Prostate gland (tissue), 2 donors: Measurements from ENCODE around the gene BCL11B. TPM values are rescaled to one million over a fixed set of nuclear protein-coding genes. Genes with fewer than 3 reads are reported as not detected.

Experiments used
- DNase-seq: peaks from one replicate; pipeline ENCODE4 v3.0.0-alpha.2; 2019; ENCODE audit warnings: low spot score
- H3K27ac ChIP-seq, 2 donors: fragments of 200-600 bp; sonication (generic); 2 replicates each; pipeline ENCODE4 v1.5.1; 2017 to 2019
- H3K27me3 ChIP-seq: fragments of 200-600 bp; sonication (generic); replicated peaks from 2 replicates; pipeline ENCODE4 v1.5.1; 2019; ENCODE audit not compliant: insufficient read depth
- H3K36me3 ChIP-seq, 2 donors: fragments of 200-600 bp; sonication (generic); 1 replicate in 1 of 2; 2 replicates in 1 of 2; pipeline versions ENCODE4 v1.5.1 to v1.8.1; 2017 to 2019
- H3K4me1 ChIP-seq: fragments of 200-600 bp; sonication (generic); replicated peaks from 2 replicates; pipeline ENCODE4 v1.5.1; 2019
- H3K4me3 ChIP-seq, 2 donors: fragments of 200-600 bp; sonication (generic); 2 replicates each; pipeline ENCODE4 v1.5.1; 2017 to 2019
- H3K9me3 ChIP-seq: fragments of 200-600 bp; sonication (generic); 2 replicates; pipeline ENCODE4 v1.5.1; 2017
- POLR2A ChIP-seq: fragments of 450-650 bp; IDR thresholded peaks from one replicate; pipeline ENCODE4 v1.6.1; 2016; ENCODE audit warnings: antibody characterized with exemption, mild to moderate bottlenecking
- POLR2AphosphoS5 ChIP-seq: sonication (generic); formaldehyde crosslinking; IDR thresholded peaks from one replicate; pipeline ENCODE4 v1.6.1; 2017; ENCODE audit warnings: antibody characterized with exemption
- WGBS: methylation state at CpG from one replicate; pipeline ENCODE4 v1.1.5; 2018; 5-methylcytosine and 5-hydroxymethylcytosine counted together
- intact Hi-C: fragments of 100-400 bp; cut with DNase I; formaldehyde crosslinking; loops from one replicate; pipeline ENCODE4 v1.14.2; 2022
- total RNA-seq, 2 donors: library from RNA; depleted of rRNA; stranded (reverse); fragments of >200 nt; gene quantifications; one replicate each; pipeline ENCODE4 v1.1.0, GENCODE V29; 2016
- TF ChIP-seq, protein P1 (sequence below), 4 experiments: fragments of 200-600 bp in 2 of 4; fragments of 450-650 bp in 2 of 4; sonication (generic) in 2 of 4; IDR thresholded peaks; 1 replicate in 3 of 4; 2 replicates in 1 of 4; pipeline ENCODE4 v1.5.1; 2016 to 2019; ENCODE audit warnings: antibody characterized with exemption in 4 of 4, mild to moderate bottlenecking in 2 of 4, moderate library complexity in 2 of 4

Gene BCL11B
- total RNA-seq, 2 donors from 2014 or later = 2.8 to 5.4 TPM

DNA sequence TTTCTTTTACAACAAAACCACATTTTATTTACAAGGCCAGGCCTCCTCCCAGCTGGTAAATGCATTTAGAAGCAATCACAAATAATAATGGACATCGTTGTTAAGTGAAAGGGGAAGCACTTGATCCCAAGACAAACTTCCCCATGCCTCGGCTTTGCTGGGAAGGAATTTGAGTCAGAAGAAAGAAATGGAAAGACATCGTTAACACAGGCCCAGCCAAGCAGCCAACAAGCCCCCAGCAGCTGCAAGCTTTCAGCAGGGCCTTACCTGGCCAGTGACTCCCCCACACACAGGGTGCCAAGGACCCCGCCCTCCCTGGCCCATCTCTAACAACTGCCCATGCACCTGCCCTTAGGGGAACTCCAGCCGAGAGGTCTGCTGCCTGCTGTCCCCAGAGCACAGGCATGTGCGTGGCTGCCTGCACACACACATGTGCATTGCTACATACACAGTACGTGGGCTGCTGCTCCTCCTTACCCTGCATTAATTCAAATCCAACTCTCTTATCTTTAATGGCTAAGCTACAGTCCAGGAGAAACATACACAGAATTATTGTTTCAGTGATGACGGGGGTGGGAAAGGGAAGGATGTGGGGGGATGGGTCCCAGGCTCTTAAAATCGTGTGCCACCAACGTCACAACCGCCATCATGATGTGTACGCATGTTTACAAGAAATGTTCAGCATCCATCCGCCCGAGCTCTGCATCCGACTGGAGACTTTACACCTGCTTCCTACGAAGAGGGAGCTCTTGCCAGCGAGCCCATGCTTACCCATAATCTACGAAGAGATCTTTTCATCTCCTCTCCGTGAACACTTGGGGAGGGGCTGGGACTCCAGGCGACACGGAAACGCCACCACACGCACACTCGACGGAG, 9.8 kb downstream of the BCL11B start:
- no peak overlapping the region for H3K27ac ChIP-seq
- intact Hi-C loops = no loop called here
- no peak for DNase-seq
- H3K36me3 ChIP-seq = no peaks in the 10 kb centered on the region
- no peaks in the 10 kb centered on the region for H3K4me1 ChIP-seq
- 48% methylated on average over 25 of the region's 25 CpGs for WGBS
- H3K4me3 ChIP-seq = no peak overlapping the region
- H3K9me3 ChIP-seq = no peaks in the 10 kb centered on the region
- H3K27me3 ChIP-seq = peaks cover 12% of the 10 kb centered on the region
- TF ChIP-seq, protein P1, sequence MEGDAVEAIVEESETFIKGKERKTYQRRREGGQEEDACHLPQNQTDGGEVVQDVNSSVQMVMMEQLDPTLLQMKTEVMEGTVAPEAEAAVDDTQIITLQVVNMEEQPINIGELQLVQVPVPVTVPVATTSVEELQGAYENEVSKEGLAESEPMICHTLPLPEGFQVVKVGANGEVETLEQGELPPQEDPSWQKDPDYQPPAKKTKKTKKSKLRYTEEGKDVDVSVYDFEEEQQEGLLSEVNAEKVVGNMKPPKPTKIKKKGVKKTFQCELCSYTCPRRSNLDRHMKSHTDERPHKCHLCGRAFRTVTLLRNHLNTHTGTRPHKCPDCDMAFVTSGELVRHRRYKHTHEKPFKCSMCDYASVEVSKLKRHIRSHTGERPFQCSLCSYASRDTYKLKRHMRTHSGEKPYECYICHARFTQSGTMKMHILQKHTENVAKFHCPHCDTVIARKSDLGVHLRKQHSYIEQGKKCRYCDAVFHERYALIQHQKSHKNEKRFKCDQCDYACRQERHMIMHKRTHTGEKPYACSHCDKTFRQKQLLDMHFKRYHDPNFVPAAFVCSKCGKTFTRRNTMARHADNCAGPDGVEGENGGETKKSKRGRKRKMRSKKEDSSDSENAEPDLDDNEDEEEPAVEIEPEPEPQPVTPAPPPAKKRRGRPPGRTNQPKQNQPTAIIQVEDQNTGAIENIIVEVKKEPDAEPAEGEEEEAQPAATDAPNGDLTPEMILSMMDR (IDR thresholded peaks at IDR 0.05) = no peak
- TF ChIP-seq POLR2A (no peak), POLR2AphosphoS5 (no peak)

DNA sequence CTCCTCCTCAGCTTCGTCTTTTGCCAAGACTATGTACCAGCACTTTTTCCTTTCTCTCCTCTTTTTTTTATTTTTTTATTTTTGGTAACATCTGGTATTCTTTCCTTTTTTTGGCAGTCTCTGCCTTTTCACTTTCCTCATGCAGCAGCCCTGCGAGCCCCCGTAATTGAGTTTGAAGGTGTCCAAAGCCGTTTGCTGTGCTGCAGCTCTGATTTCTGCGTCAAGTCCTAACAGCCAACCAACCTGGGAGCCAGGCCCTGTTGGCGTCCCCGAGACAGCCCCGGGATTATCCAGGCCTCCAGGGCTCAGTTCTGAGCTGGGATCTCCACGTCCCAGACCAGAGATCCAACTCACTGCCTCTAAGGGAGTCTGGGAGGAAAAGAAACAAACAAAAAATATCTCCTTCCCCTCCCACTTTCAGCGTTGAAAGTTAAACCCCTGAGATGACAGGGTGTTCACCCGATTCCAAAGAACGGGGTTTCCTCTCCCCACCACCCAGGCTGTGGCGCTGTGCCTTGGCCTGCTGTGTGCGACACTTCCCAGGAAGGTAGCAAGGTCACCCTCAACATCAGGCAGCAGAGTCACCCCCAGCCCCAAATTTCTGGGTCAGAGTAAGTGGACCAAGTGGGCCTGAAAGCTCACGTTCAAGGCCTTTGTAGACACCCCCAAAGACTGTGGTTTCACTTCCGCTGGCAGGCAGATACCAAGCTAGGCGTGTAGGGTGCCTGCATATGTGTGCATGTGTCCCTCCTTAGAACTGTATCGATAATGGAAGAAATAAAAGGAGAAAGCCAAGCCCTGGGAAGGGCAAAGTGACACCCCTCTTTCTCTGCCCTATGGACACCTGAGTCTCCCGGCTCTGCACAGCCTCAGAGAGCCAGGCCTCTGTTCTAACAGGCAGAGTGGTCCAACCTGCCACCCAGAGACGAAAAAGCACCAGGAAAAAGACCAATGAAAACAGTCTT, 11.1 kb downstream of the BCL11B start:
- H3K4me1 ChIP-seq = no peaks in the 10 kb centered on the region
- TF ChIP-seq, protein P1 (IDR thresholded peaks at IDR 0.05) = no peak
- TF ChIP-seq POLR2AphosphoS5 (no peak), POLR2A (no peak)
- no peaks in the 10 kb centered on the region for H3K9me3 ChIP-seq
- 69% methylated on average over 20 of the region's 20 CpGs for WGBS
- intact Hi-C loops = no loop called here
- no peak overlapping the region for H3K4me3 ChIP-seq
- peaks cover 14% of the 10 kb centered on the region for H3K27me3 ChIP-seq
- no peaks in the 10 kb centered on the region for H3K36me3 ChIP-seq
- peak overlapping the region in 1 of 2 donors; percentile 9 for H3K27ac ChIP-seq
- no peak for DNase-seq

DNA sequence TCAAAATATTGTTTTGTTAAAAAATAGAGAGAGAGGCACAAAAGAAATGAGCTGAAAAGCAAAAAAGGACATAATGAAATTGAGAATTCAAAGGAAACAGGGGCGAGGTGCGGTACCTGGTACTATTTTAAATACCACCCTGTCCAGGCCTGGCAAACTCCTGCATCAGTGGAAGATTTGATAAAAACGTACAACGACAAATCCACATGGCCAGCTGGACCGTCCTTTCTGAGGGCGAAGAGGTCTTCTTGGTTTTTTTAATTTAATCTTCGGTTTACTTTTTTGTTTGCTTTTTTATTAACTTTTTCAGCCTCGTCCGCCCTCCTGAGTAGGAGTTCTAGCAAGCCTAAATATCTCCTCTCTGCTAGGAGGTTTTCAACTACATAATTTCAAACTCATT, 11.9 kb downstream of the BCL11B start:
- intact Hi-C loops = no loop called here
- no peak overlapping the region for H3K4me3 ChIP-seq
- 88% methylated on average over 9 of the region's 9 CpGs for WGBS
- H3K27ac ChIP-seq = no peak overlapping the region
- H3K27me3 ChIP-seq = peaks cover 14% of the 10 kb centered on the region
- no peaks in the 10 kb centered on the region for H3K36me3 ChIP-seq
- no peaks in the 10 kb centered on the region for H3K9me3 ChIP-seq
- no peaks in the 10 kb centered on the region for H3K4me1 ChIP-seq
- DNase-seq = no peak
- TF ChIP-seq, protein P1 (IDR thresholded peaks at IDR 0.05) = no peak
- no peak for TF ChIP-seq POLR2A
- no peak for TF ChIP-seq POLR2AphosphoS5

DNA sequence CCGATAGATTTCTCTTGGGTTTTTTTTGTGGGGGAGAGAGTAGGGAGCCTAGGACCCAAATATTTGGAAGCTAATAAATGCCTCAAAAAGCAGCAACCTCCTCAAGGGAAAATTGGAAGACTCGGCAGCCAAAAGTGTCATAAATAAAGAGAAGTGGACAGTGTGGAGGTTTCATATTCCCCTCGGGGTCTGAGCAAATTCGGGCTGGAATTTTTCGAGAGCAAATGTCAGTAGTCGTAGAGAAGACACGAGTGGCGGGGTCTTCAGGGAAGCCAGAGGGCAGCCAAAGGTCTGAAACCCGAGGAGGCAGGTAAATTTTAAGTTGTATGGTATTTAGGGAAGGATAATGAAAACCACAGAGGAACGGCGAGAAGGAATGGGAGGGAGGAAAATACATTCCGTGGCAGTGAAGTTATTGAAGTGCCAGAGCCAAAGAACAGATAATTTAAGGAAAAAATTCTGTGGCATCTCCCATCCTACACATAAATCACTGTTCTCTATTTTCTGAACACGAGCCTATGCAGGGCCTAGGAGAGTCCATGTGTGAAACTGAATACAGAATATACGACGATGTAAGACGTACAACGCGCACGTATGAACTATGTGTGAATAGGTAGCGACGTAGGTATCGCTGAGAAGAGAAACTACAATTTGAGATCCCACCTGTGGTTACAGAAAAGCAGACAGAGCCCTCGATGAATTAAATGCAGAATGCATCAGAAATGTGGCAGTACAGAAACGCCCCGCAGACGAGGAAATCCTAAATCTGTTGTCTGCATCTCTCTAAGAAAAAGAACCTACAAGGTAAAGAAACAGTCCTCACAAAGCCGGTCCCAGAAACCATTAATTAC, 12.9 kb downstream of the BCL11B start:
- Histone ChIP-seq H3K27ac (no peak overlapping the region), H3K36me3 (no peaks in the 10 kb centered on the region), H3K4me3 (no peak overlapping the region), H3K4me1 (no peaks in the 10 kb centered on the region), H3K27me3 (peaks cover 14% of the 10 kb centered on the region), H3K9me3 (no peaks in the 10 kb centered on the region)
- TF ChIP-seq POLR2AphosphoS5 (no peak), POLR2A (no peak)
- TF ChIP-seq, protein P1 (IDR thresholded peaks at IDR 0.05) = no peak
- WGBS = 64% methylated on average over 27 of the region's 27 CpGs
- intact Hi-C loops = no loop called here
- no peak for DNase-seq
